Cardiac muscle cell (in vitro differentiated cells and primary cell): ENCODE measurements around the gene KDM3B. TPM values are rescaled to one million over a fixed set of nuclear protein-coding genes. Genes with fewer than 3 reads are reported as not detected.

Experiments
- DNase-seq, 2 donors: peaks; one replicate each; pipeline versions ENCODE4 v3.0.0 to v3.0.0-alpha.2; 2010 to 2017; ENCODE audit warnings: low read depth in 1 of 2, low spot score in 1 of 2
- H3K27ac ChIP-seq: fragments of 200-600 bp; sonication (generic); 2 replicates; pipeline ENCODE4 v1.5.1; 2016
- H3K27me3 ChIP-seq: fragments of 200-600 bp; sonication (generic); 2 replicates; pipeline ENCODE4 v1.6.0; 2016; ENCODE audit warnings: control low read depth
- H3K36me3 ChIP-seq: fragments of 200-600 bp; sonication (generic); 2 replicates; pipeline ENCODE4 v1.5.1; 2016; ENCODE audit warnings: control low read depth
- H3K4me1 ChIP-seq: fragments of 200-600 bp; sonication (generic); 2 replicates; pipeline ENCODE4 v1.8.1; 2017; ENCODE audit warnings: low read depth, mild to moderate bottlenecking, mixed run types
- H3K4me3 ChIP-seq: fragments of 200-600 bp; sonication (generic); 2 replicates; pipeline ENCODE4 v1.5.1; 2016; ENCODE audit warnings: mild to moderate bottlenecking
- H3K9me3 ChIP-seq: fragments of 200-600 bp; sonication (generic); 2 replicates; pipeline ENCODE4 v1.5.1; 2017; ENCODE audit warnings: low read depth, mild to moderate bottlenecking, control low read depth
- CTCF ChIP-seq: IDR thresholded peaks from 2 replicates; pipeline ENCODE4 v1.5.1; 2012; ENCODE audit warnings: low read depth, mild to moderate bottlenecking, low read length
- polyA plus RNA-seq: library from polyadenylated mRNA; unstranded; fragments of >200 nt; fragmentation: Nextera tagmentation; extraction: Ambion mirVana; gene quantifications from 2 replicates; pipeline ENCODE4 v1.2.1, GENCODE V29; 2016
- total RNA-seq: library from RNA; depleted of rRNA; stranded (reverse); fragments of >200 nt; gene quantifications from 2 replicates; pipeline ENCODE4 v1.2.3, GENCODE V29; 2016

Gene KDM3B
- total and polyA plus RNA-seq, 2 experiments from 2014 or later: 36.5 to 99.2 TPM

GRCh38 chr5:138448070-138448469, 95.6 kb downstream of the KDM3B start:
- H3K27me3 ChIP-seq: no peaks in the 10 kb centered on the region
- no peak for DNase-seq

GRCh38 chr5:138448481-138449398, 96.3 kb downstream of the KDM3B start:
- Histone ChIP-seq H3K4me3 (no peak overlapping the region), H3K9me3 (no peaks in the 10 kb centered on the region), H3K36me3 (no peaks in the 10 kb centered on the region), H3K27ac (no peak overlapping the region), H3K27me3 (no peaks in the 10 kb centered on the region), H3K4me1 (no peaks in the 10 kb centered on the region)
- no peak for TF ChIP-seq CTCF
- peak in 1 of 2 donors; percentile 38 for DNase-seq

More at GRCh38 chr5:138448070-138448469, 95.6 kb downstream of the KDM3B start:
- H3K4me1 ChIP-seq: no peaks in the 10 kb centered on the region
- no peak overlapping the region for H3K4me3 ChIP-seq
- no peak overlapping the region for H3K27ac ChIP-seq
- no peaks in the 10 kb centered on the region for H3K9me3 ChIP-seq
- no peak for TF ChIP-seq CTCF
- H3K36me3 ChIP-seq: no peaks in the 10 kb centered on the region

GRCh38 chr5:138449501-138450239, 97.2 kb downstream of the KDM3B start:
- TF ChIP-seq CTCF: peak; percentile 93
- no peaks in the 10 kb centered on the region for H3K9me3 ChIP-seq
- no peak overlapping the region for H3K27ac ChIP-seq
- no peaks in the 10 kb centered on the region for H3K36me3 ChIP-seq
- H3K4me3 ChIP-seq: no peak overlapping the region
- H3K27me3 ChIP-seq: no peaks in the 10 kb centered on the region
- no peaks in the 10 kb centered on the region for H3K4me1 ChIP-seq
- peak; percentile 90 to 93 for DNase-seq

GRCh38 chr5:138450971-138451370, 98.5 kb downstream of the KDM3B start:
- Histone ChIP-seq H3K9me3 (no peaks in the 10 kb centered on the region), H3K36me3 (no peaks in the 10 kb centered on the region), H3K4me3 (no peak overlapping the region), H3K4me1 (peaks cover 3% of the 10 kb centered on the region), H3K27me3 (no peaks in the 10 kb centered on the region), H3K27ac (no peak overlapping the region)
- TF ChIP-seq CTCF: no peak
- DNase-seq: no peak

GRCh38 chr5:138452720-138453119, 100.2 kb downstream of the KDM3B start:
- Histone ChIP-seq H3K4me1 (peaks cover 11% of the 10 kb centered on the region), H3K36me3 (no peaks in the 10 kb centered on the region), H3K27me3 (no peaks in the 10 kb centered on the region), H3K9me3 (no peaks in the 10 kb centered on the region), H3K4me3 (no peak overlapping the region), H3K27ac (no peak overlapping the region)
- no peak for TF ChIP-seq CTCF
- no peak for DNase-seq
